Measurements from ENCODE around the gene TRPC4AP. TPM values are rescaled to one million over a fixed set of nuclear protein-coding genes. Genes with fewer than 3 reads are reported as not detected.

Gene TRPC4AP
- total and polyA plus RNA-seq, 2 of the 8 experiments (the other 6 are each of a cell fraction or from before 2014, with no cell fraction given), result 73.1 to 74.8 TPM

GRCh38 chr20:35049776-35050352, 42.7 kb downstream of the TRPC4AP start (continued):
- no peak for TF ChIP-seq JUN (IDR thresholded peaks at IDR 0.05; ENCODE audit: low read depth, low read length)

All from H1 (cell line).